NCI-H2227 treated with DMSO at 0.1 percent for 48 hours (cell line): Measurements from ENCODE around the gene INTS7.

ENCODE experiments used
- DNase-seq: peaks from one replicate; lab custom pipeline; 2025; lab: John Stamatoyannopoulos, UW

INTS7 gene

DNA sequence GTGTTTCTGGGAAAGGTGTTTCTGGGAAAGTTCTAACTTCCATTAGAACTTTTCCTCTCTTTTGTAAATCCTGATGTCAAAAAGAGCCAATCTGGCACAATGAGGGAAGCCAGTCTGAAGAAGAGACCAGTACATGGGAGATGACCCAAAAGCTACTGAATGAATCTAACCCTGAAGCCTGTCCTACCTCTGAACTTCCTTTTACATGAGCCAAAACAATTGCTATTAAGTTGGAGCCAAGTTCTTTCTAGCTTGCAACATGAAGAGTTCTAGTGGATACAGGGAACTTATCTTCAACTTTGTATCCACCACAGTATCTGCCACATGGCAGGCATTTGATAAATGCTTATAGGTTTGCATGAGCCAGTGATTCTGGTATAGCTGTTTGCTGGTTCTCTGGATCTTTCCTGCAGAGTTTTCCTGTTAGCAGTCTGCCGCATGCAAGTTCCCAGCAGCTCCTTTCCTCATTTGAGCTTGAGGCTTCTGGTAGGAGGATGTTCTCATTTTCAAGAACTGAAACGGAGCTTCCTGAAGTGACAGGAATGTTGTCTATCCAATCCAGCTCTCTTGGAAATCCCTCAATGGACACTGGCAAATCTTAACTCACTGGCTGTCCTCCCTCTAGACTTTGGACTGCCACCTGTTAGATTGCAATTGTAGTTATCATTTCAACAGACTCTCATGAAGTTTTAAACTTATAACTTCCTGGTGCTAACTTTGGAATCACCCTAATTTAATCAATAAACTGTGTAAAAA is 131.7 kb downstream of the INTS7 start:
- DNase-seq, result no peak

DNA sequence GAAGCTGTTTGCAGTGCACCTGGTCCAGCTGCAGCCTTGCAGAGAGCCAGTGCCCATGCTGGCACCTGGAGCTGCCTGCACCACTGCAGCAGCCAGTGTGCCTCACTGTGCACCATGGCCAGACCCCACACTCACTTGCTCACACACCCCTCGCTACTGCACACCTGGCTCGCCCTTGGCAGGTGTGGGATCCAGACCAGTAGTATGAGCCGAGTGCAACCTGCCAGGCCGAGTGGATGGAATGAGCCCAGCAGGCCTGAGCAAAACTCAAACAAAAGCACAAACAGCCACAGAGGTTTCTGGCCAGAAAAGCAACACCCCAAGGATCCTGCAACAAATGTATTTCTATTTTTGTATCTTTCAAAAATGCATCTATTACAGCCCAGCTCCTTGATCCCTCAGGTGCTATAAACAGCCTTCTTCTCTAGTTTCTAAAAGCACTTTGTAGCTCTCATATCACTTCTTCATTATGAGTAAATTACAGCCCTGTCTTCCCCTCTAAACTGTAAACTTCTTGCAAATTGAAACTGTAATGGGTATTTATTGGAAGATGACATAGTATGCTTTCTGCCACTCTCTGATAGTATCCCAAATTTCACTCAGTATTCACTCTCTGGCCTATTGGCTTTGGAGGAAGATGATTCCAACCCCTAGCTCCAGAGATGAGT is 132.6 kb downstream of the INTS7 start:
- no peak for DNase-seq

GRCh38 chr1:211901945-211902344 is 133.4 kb downstream of the INTS7 start:
- DNase-seq, result no peak

DNA sequence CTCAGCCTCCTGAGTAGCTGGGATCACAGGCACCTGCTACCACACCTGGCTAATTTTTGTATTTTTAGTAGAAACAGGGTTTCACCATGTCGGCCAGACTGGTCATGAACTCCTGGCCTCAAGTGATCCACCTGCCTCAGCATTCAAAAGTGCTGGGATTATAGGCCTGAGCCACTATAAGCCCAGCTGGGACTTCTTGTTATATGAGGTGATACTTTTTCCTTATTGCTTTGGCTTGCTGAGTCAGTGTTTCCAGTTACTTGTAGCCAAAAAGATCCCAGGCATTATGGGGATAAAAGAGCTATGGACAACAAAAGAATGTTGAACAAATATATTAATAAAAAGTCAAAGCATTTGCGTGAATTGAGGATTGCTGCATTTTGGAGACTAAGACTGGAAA is 134.9 kb downstream of the INTS7 start:
- no peak for DNase-seq

DNA sequence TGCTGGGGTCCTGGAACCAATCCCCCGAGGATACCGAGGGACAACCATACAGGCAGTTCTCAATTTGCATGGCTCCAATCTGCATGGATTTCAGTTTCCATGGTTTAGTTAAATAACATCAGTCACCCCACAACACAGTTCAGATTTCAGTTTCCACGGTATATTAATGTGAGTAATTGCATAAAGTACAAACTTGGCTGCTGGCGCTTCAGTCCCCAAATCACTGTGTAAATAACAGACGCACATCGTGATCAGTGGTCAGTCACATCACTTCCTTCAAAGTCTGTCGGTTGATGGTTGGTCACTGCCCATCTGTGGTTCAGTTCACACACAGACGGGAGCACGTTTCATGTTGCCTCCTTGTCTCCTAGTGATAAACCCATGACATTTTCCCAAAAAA is 138.4 kb downstream of the INTS7 start:
- DNase-seq, result no peak

GRCh38 chr1:211895126-211895759 is 140.1 kb downstream of the INTS7 start:
- no peak for DNase-seq

DNA sequence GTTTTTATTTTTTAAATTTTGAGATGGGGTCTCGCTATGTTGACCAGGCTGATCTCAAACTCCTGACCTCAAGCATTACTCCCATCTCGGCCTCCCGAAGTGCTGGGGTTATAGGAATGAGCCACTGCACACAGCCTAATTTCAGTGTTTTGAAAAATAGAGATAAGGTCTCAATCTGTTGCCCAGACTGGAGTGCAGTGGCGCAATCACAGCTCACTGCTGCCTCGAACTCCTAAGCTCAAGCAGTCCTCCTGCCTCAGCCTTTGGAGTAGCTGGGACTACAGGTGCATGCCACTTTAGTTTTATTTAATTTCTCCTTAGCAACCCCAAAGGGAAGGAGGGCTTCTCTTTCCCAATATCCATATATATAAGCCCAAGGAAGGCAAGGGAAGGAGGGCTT is 141.0 kb downstream of the INTS7 start:
- DNase-seq, result no peak

DNA sequence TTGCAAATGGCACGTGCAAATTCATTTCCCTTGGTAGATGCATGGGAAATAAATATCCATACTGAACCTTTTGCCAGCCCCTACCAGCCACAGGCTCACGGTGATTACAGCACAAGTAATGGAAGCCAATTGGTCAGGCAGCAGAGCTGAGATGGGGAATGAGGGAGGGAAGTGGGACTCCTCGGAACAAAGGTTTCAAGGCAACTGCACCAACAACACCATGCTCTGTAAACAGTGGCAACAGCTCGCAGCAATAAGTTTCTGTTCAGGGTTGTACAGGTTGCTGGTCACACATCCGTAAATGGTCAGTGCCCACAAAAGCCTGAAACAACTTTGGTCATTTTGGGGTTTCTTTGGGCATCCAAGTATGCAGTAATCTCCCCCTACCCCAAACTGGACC is 142.1 kb downstream of the INTS7 start:
- no peak for DNase-seq

GRCh38 chr1:211892577-211892976 is 142.8 kb downstream of the INTS7 start:
- no peak for DNase-seq

DNA sequence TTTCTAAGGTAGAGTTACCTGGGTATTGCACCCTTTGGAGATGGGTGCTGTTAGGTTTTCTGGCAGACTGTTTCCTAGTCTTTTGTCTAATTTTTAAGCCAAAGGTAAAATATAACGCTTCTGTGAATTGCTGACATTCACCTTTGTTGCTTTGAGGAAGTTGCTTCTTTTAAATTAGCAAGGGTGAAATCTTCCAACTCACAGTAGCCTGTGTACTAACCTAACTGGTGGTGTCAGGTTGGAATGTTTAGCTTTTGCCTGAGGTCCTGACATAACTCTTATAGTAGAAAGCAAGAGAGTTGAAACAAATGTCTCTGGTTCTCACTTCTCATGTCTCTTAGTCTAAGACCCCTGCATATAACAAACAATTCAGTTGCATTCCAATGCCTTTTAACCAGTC is 143.6 kb downstream of the INTS7 start:
- no peak for DNase-seq
